ENCODE data around the gene AZI2.

- TF ChIP-seq ZBTB8A (tag by site-specific recombination; IDR thresholded peaks at IDR 0.05): no peak
- TF ChIP-seq, protein P1, sequence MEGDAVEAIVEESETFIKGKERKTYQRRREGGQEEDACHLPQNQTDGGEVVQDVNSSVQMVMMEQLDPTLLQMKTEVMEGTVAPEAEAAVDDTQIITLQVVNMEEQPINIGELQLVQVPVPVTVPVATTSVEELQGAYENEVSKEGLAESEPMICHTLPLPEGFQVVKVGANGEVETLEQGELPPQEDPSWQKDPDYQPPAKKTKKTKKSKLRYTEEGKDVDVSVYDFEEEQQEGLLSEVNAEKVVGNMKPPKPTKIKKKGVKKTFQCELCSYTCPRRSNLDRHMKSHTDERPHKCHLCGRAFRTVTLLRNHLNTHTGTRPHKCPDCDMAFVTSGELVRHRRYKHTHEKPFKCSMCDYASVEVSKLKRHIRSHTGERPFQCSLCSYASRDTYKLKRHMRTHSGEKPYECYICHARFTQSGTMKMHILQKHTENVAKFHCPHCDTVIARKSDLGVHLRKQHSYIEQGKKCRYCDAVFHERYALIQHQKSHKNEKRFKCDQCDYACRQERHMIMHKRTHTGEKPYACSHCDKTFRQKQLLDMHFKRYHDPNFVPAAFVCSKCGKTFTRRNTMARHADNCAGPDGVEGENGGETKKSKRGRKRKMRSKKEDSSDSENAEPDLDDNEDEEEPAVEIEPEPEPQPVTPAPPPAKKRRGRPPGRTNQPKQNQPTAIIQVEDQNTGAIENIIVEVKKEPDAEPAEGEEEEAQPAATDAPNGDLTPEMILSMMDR (tag by site-specific recombination; IDR thresholded peaks at IDR 0.05): no peak
- TF ChIP-seq, protein P2, sequence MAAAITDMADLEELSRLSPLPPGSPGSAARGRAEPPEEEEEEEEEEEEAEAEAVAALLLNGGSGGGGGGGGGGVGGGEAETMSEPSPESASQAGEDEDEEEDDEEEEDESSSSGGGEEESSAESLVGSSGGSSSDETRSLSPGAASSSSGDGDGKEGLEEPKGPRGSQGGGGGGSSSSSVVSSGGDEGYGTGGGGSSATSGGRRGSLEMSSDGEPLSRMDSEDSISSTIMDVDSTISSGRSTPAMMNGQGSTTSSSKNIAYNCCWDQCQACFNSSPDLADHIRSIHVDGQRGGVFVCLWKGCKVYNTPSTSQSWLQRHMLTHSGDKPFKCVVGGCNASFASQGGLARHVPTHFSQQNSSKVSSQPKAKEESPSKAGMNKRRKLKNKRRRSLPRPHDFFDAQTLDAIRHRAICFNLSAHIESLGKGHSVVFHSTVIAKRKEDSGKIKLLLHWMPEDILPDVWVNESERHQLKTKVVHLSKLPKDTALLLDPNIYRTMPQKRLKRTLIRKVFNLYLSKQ (tag by site-specific recombination; IDR thresholded peaks at IDR 0.05; ENCODE audit: borderline replicate concordance): no peak
- TF ChIP-seq ZNF121 (tag by site-specific recombination; IDR thresholded peaks at IDR 0.05): no peak
- TF ChIP-seq ZNF701 (tag by site-specific recombination; IDR thresholded peaks at IDR 0.05): no peak
- TF ChIP-seq ZBTB21 (tag by site-specific recombination; IDR thresholded peaks at IDR 0.05): no peak
- TF ChIP-seq PBX3 (CRISPR knock-in tag; IDR thresholded peaks at IDR 0.05): no peak
- no peak for TF ChIP-seq BCL11A (tag by site-specific recombination; IDR thresholded peaks at IDR 0.05; ENCODE audit: low read depth)
Measured at GRCh38 chr3:28335246-28335645, 13.4 kb downstream of the AZI2 start.
